HepG2 (cell line): Measurements from ENCODE around the gene DRD3. TPM values are rescaled to one million over a fixed set of nuclear protein-coding genes. Genes with fewer than 3 reads are reported as not detected.
A peak's percentile ranks its signal among the peaks of the same experiment; 100 is the strongest.

Experiments
- FOSL1 ChIP-seq: sonication (generic); formaldehyde crosslinking; IDR thresholded peaks from 2 replicates; pipeline ENCODE4 v1.9.0; 2021; ENCODE audit warnings: missing genetic modification reagents, borderline replicate concordance
- GLI4 ChIP-seq: sonication (generic); formaldehyde crosslinking; IDR thresholded peaks from 2 replicates; pipeline ENCODE4 v1.5.1; 2020; ENCODE audit warnings: missing genetic modification reagents, mild to moderate bottlenecking, moderate library complexity, borderline replicate concordance
- PAWR ChIP-seq: sonication (generic); formaldehyde crosslinking; IDR thresholded peaks from 2 replicates; pipeline ENCODE4 v1.4.0; 2020; ENCODE audit warnings: missing genetic modification reagents, mild to moderate bottlenecking, borderline replicate concordance
- PCBP2 ChIP-seq: fragments of 200-400 bp; formaldehyde crosslinking; optimal IDR thresholded peaks from 2 replicates; pipeline ENCODE3; 2018; ENCODE audit warnings: low read length, low read depth; ENCODE audit not compliant: poor library complexity, severe bottlenecking
- PTBP1 ChIP-seq: fragments of 200-400 bp; formaldehyde crosslinking; IDR thresholded peaks from 2 replicates; pipeline ENCODE4 v1.6.1; 2018; ENCODE audit warnings: low read length, low read depth; ENCODE audit not compliant: poor library complexity, severe bottlenecking
- RFXAP ChIP-seq: sonication (generic); formaldehyde crosslinking; IDR thresholded peaks from 2 replicates; pipeline ENCODE4 v1.4.0; 2020; ENCODE audit warnings: missing genetic modification reagents, borderline replicate concordance
- ZFP36L1 ChIP-seq: sonication (generic); formaldehyde crosslinking; IDR thresholded peaks from 2 replicates; pipeline ENCODE4 v1.8.0; 2022; ENCODE audit warnings: mild to moderate bottlenecking, missing genetic modification reagents, moderate library complexity
- ZKSCAN8 ChIP-seq: IDR thresholded peaks from 2 replicates; pipeline ENCODE4 v1.6.1; 2016; ENCODE audit warnings: borderline replicate concordance, missing genetic modification reagents, missing compliant biosample characterization
- ZNF10 ChIP-seq: sonication (generic); formaldehyde crosslinking; IDR thresholded peaks from 2 replicates; pipeline ENCODE4 v1.4.0; 2020; ENCODE audit warnings: mild to moderate bottlenecking, low read depth, missing genetic modification reagents, borderline replicate concordance
- ZNF263 ChIP-seq: sonication (generic); formaldehyde crosslinking; IDR thresholded peaks from 2 replicates; pipeline ENCODE4 v1.4.0; 2020; ENCODE audit warnings: missing genetic modification reagents
- ZNF747 ChIP-seq: sonication (generic); formaldehyde crosslinking; IDR thresholded peaks from 2 replicates; pipeline ENCODE4 v1.8.1; 2023; ENCODE audit warnings: missing genetic modification reagents, mild to moderate bottlenecking, borderline replicate concordance
- ZNF775 ChIP-seq: sonication (generic); formaldehyde crosslinking; IDR thresholded peaks from 2 replicates; pipeline ENCODE4 v1.4.0; 2020; ENCODE audit warnings: missing genetic modification reagents, mild to moderate bottlenecking, moderate library complexity, borderline replicate concordance
- polyA plus RNA-seq, 8 experiments: library from polyadenylated mRNA; depleted of rRNA in 3 of 8; stranded (reverse) in 7 of 8; unstranded in 1 of 8; fragments of >200 nt; fragmentation: Illumina TruSeq in 4 of 8; extraction: Trizol in 4 of 8; gene quantifications; 2 replicates each; pipeline versions ENCODE4 v1.2.1 to v1.2.3, GENCODE V29; 2011 to 2016; ENCODE audit warnings: low read depth in 4 of 8, missing spikeins in 1 of 8, mixed read lengths in 1 of 8; ENCODE audit not compliant: insufficient read depth in 1 of 8
- total RNA-seq, 5 experiments: library from RNA; depleted of rRNA; stranded (reverse); fragments of >200 nt; fragmentation: Illumina TruSeq; extraction: Trizol; gene quantifications; 2 replicates each; pipeline ENCODE4 v1.2.3, GENCODE V29; 2016; ENCODE audit warnings: low read depth in 1 of 5
- TF ChIP-seq, protein P1 (sequence below): IDR thresholded peaks from 2 replicates; pipeline ENCODE4 v1.6.1; 2016; ENCODE audit warnings: mild to moderate bottlenecking
- TF ChIP-seq, protein P2 (sequence below): sonication (generic); formaldehyde crosslinking; IDR thresholded peaks from 2 replicates; pipeline ENCODE4 v1.4.0; 2020; ENCODE audit warnings: missing genetic modification reagents
- TF ChIP-seq, protein P3 (sequence below): sonication (generic); formaldehyde crosslinking; IDR thresholded peaks from 2 replicates; pipeline ENCODE4 v1.8.0; 2022; ENCODE audit warnings: mild to moderate bottlenecking, missing genetic modification reagents
- TF ChIP-seq, protein P4 (sequence below): sonication (generic); formaldehyde crosslinking; IDR thresholded peaks from 2 replicates; pipeline ENCODE4 v1.4.0; 2020; ENCODE audit warnings: mild to moderate bottlenecking, missing genetic modification reagents
- TF ChIP-seq, protein P5 (sequence below): sonication (generic); formaldehyde crosslinking; IDR thresholded peaks from 2 replicates; pipeline ENCODE4 v1.4.0; 2020; ENCODE audit warnings: missing genetic modification reagents, borderline replicate concordance
- TF ChIP-seq, protein P6 (sequence below): sonication (generic); formaldehyde crosslinking; IDR thresholded peaks from 2 replicates; pipeline ENCODE4 v1.8.1; 2023; ENCODE audit warnings: mild to moderate bottlenecking, moderate library complexity, missing genetic modification reagents

Gene DRD3
- total and polyA plus RNA-seq, 2 of the 13 experiments (the other 11 are each of a cell fraction or from before 2014, with no cell fraction given): not detected

DNA sequence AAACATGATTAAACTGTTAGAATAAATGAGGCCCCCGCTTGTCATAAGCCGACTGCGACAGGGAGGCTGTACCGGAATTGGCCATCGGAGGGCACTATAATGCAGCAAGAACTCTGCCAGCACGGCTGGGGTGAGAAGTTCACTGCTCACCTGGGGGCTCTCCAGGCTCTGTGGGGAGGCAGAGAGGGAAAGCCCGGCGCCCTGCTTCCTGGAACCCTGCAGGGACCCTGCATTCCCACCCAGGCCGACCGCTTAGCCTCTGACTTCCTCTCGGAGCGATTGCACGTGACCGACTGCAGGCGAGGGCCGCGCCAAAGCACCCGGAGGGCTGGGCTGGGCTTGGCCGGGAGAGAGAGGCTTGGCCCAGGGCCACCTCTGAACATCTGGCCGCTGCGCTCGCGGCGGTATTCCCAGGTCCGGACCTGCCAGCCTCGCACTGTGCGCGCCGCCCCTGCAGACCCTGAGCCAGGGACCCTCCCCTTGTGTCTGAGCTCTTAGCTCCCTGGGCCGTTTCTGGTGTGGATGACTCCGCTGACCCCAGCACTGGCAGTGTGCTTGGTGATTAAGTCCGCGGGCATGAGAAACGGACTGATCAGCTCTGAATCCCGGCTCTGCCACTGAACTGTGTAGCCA, 26.2 kb downstream of the DRD3 start (continued):
- no peak for TF ChIP-seq ZKSCAN8 (CRISPR knock-in tag)
- TF ChIP-seq ZNF10 (CRISPR knock-in tag): no peak
- TF ChIP-seq FOSL1: no peak
- TF ChIP-seq, protein P1, sequence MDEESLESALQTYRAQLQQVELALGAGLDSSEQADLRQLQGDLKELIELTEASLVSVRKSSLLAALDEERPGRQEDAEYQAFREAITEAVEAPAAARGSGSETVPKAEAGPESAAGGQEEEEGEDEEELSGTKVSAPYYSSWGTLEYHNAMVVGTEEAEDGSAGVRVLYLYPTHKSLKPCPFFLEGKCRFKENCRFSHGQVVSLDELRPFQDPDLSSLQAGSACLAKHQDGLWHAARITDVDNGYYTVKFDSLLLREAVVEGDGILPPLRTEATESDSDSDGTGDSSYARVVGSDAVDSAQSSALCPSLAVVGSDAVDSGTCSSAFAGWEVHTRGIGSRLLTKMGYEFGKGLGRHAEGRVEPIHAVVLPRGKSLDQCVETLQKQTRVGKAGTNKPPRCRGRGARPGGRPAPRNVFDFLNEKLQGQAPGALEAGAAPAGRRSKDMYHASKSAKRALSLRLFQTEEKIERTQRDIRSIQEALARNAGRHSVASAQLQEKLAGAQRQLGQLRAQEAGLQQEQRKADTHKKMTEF: peak; percentile 59; the same call in 1 of the 2 replicates
- no peak for TF ChIP-seq ZNF263 (CRISPR knock-in tag)
- TF ChIP-seq PTBP1: no peak
- TF ChIP-seq, protein P2, sequence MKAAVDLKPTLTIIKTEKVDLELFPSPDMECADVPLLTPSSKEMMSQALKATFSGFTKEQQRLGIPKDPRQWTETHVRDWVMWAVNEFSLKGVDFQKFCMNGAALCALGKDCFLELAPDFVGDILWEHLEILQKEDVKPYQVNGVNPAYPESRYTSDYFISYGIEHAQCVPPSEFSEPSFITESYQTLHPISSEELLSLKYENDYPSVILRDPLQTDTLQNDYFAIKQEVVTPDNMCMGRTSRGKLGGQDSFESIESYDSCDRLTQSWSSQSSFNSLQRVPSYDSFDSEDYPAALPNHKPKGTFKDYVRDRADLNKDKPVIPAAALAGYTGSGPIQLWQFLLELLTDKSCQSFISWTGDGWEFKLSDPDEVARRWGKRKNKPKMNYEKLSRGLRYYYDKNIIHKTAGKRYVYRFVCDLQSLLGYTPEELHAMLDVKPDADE (CRISPR knock-in tag): no peak
- peak; percentile 72; the same call in 1 of the 2 replicates for TF ChIP-seq RFXAP (CRISPR knock-in tag)
- TF ChIP-seq PCBP2: no peak
- TF ChIP-seq, protein P3, sequence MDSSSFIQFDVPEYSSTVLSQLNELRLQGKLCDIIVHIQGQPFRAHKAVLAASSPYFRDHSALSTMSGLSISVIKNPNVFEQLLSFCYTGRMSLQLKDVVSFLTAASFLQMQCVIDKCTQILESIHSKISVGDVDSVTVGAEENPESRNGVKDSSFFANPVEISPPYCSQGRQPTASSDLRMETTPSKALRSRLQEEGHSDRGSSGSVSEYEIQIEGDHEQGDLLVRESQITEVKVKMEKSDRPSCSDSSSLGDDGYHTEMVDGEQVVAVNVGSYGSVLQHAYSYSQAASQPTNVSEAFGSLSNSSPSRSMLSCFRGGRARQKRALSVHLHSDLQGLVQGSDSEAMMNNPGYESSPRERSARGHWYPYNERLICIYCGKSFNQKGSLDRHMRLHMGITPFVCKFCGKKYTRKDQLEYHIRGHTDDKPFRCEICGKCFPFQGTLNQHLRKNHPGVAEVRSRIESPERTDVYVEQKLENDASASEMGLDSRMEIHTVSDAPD (CRISPR knock-in tag): no peak
- TF ChIP-seq ZNF775: no peak
- TF ChIP-seq, protein P4, sequence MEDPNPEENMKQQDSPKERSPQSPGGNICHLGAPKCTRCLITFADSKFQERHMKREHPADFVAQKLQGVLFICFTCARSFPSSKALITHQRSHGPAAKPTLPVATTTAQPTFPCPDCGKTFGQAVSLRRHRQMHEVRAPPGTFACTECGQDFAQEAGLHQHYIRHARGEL (CRISPR knock-in tag): no peak
- no peak; the same call in none of the 2 replicates for TF ChIP-seq GLI4
- TF ChIP-seq, protein P5, sequence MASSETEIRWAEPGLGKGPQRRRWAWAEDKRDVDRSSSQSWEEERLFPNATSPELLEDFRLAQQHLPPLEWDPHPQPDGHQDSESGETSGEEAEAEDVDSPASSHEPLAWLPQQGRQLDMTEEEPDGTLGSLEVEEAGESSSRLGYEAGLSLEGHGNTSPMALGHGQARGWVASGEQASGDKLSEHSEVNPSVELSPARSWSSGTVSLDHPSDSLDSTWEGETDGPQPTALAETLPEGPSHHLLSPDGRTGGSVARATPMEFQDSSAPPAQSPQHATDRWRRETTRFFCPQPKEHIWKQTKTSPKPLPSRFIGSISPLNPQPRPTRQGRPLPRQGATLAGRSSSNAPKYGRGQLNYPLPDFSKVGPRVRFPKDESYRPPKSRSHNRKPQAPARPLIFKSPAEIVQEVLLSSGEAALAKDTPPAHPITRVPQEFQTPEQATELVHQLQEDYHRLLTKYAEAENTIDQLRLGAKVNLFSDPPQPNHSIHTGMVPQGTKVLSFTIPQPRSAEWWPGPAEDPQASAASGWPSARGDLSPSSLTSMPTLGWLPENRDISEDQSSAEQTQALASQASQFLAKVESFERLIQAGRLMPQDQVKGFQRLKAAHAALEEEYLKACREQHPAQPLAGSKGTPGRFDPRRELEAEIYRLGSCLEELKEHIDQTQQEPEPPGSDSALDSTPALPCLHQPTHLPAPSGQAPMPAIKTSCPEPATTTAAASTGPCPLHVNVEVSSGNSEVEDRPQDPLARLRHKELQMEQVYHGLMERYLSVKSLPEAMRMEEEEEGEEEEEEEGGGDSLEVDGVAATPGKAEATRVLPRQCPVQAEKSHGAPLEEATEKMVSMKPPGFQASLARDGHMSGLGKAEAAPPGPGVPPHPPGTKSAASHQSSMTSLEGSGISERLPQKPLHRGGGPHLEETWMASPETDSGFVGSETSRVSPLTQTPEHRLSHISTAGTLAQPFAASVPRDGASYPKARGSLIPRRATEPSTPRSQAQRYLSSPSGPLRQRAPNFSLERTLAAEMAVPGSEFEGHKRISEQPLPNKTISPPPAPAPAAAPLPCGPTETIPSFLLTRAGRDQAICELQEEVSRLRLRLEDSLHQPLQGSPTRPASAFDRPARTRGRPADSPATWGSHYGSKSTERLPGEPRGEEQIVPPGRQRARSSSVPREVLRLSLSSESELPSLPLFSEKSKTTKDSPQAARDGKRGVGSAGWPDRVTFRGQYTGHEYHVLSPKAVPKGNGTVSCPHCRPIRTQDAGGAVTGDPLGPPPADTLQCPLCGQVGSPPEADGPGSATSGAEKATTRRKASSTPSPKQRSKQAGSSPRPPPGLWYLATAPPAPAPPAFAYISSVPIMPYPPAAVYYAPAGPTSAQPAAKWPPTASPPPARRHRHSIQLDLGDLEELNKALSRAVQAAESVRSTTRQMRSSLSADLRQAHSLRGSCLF (CRISPR knock-in tag): no peak
- no peak for TF ChIP-seq ZFP36L1
- no peak for TF ChIP-seq ZNF747
- TF ChIP-seq PAWR (CRISPR knock-in tag): no peak
- TF ChIP-seq, protein P6, sequence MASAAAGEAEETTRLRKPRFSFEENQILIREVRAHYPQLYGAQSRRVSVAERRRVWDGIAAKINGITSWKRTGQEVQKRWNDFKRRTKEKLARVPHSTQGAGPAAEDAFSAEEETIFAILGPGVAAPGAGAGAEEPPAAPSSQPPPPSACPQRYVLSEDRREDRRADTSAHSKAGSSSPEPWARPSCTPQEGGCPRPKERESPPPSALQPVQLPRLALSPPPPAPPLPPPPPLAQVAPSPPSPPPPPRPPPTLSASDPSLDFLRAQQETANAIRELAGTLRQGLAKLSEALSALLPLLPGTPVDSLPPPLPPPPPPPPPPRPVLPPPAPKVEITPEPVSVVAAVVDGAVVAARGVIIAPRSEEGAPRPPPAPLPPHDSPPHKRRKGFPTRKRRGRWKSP (CRISPR knock-in tag): peak; percentile 56
